Trophoblast cell (in vitro differentiated cells and primary cell): ENCODE measurements around the gene NDUFAF5.

ENCODE experiments used
- DNase-seq, 2 donors: peaks; one replicate each; pipeline ENCODE4 v3.0.0-alpha.2; 2016
- H2AFZ ChIP-seq: 2 replicates; pipeline ENCODE4 v1.6.1; 2013; ENCODE audit warnings: low read length, moderate library complexity, mild to moderate bottlenecking; ENCODE audit not compliant: insufficient read depth, poor library complexity
- H2AK5ac ChIP-seq: 2 replicates; pipeline ENCODE4 v1.6.1; 2013; ENCODE audit warnings: mild to moderate bottlenecking, low read length
- H2BK120ac ChIP-seq: 2 replicates; pipeline ENCODE4 v1.6.1; 2013; ENCODE audit warnings: low read length, mild to moderate bottlenecking, moderate library complexity; ENCODE audit not compliant: insufficient read depth, poor library complexity
- H2BK12ac ChIP-seq: 2 replicates; pipeline ENCODE4 v1.6.1; 2013; ENCODE audit warnings: mild to moderate bottlenecking, low read length, moderate library complexity
- H2BK5ac ChIP-seq: 2 replicates; pipeline ENCODE4 v1.6.1; 2013; ENCODE audit warnings: low read length, low read depth, moderate library complexity, mild to moderate bottlenecking; ENCODE audit not compliant: poor library complexity
- H3K14ac ChIP-seq: 2 replicates; pipeline ENCODE4 v1.6.1; 2013; ENCODE audit warnings: mild to moderate bottlenecking, low read length
- H3K18ac ChIP-seq: 2 replicates; pipeline ENCODE4 v1.6.1; 2013; ENCODE audit warnings: mild to moderate bottlenecking, low read length
- H3K23ac ChIP-seq: 2 replicates; pipeline ENCODE4 v1.6.1; 2013; ENCODE audit warnings: low read length
- H3K27ac ChIP-seq: 2 replicates; pipeline ENCODE4 v1.5.1; 2013; ENCODE audit warnings: low read depth, mild to moderate bottlenecking, inconsistent platforms, low read length, moderate library complexity
- H3K27me3 ChIP-seq: 2 replicates; pipeline ENCODE4 v1.6.1; 2013; ENCODE audit warnings: inconsistent platforms, mild to moderate bottlenecking, low read length, moderate library complexity; ENCODE audit not compliant: insufficient read depth
- H3K36me3 ChIP-seq, 2 experiments: 1 replicate in 1 of 2; 2 replicates in 1 of 2; pipeline ENCODE4 v1.6.1; 2013; ENCODE audit warnings: low read length in 2 of 2, mild to moderate bottlenecking in 2 of 2, moderate library complexity in 1 of 2; ENCODE audit not compliant: insufficient read depth in 2 of 2, control insufficient read depth in 1 of 2
- H3K4ac ChIP-seq: 2 replicates; pipeline ENCODE4 v1.6.1; 2013; ENCODE audit warnings: low read depth, mild to moderate bottlenecking, low read length, moderate library complexity
- H3K4me1 ChIP-seq, 2 experiments: 1 replicate in 1 of 2; 2 replicates in 1 of 2; pipeline ENCODE4 v1.6.1; 2013; ENCODE audit warnings: low read length in 2 of 2, mild to moderate bottlenecking in 2 of 2, moderate library complexity in 1 of 2; ENCODE audit not compliant: insufficient read depth in 2 of 2, control insufficient read depth in 1 of 2
- H3K4me2 ChIP-seq: 2 replicates; pipeline ENCODE4 v1.6.1; 2013; ENCODE audit warnings: inconsistent platforms, mild to moderate bottlenecking, low read length, moderate library complexity
- H3K4me3 ChIP-seq: 2 replicates; pipeline ENCODE4 v1.5.1; 2013; ENCODE audit warnings: mild to moderate bottlenecking, low read depth, low read length, inconsistent platforms
- H3K79me1 ChIP-seq: one replicate; pipeline ENCODE4 v1.6.1; 2013; ENCODE audit warnings: low read length
- H3K79me2 ChIP-seq: 2 replicates; pipeline ENCODE4 v1.6.1; 2013; ENCODE audit warnings: low read length, mild to moderate bottlenecking; ENCODE audit not compliant: control insufficient read depth, insufficient read depth, poor library complexity
- H3K9ac ChIP-seq: 2 replicates; pipeline ENCODE4 v1.6.1; 2013; ENCODE audit warnings: mild to moderate bottlenecking, low read length
- H3K9me3 ChIP-seq: 2 replicates; pipeline ENCODE4 v1.6.1; 2013; ENCODE audit warnings: low read depth, mild to moderate bottlenecking, control low read depth, inconsistent platforms, low read length; ENCODE audit not compliant: insufficient read depth
- H4K12ac ChIP-seq: 2 replicates; pipeline ENCODE4 v1.6.1; 2013; ENCODE audit warnings: low read depth, mild to moderate bottlenecking, low read length, moderate library complexity
- H4K8ac ChIP-seq: 2 replicates; pipeline ENCODE4 v1.6.1; 2013; ENCODE audit warnings: low read depth, mild to moderate bottlenecking, low read length, moderate library complexity
- H4K91ac ChIP-seq: one replicate; pipeline ENCODE4 v1.6.1; 2013; ENCODE audit warnings: low read depth, mild to moderate bottlenecking, low read length, moderate library complexity
- WGBS: extraction: QIAGEN DNeasy Blood & Tissue Kit; methylation state at CpG from one replicate; pipeline ENCODE4 v1.1.7; 2013; ENCODE audit warnings: missing lambda C conversion rate; ENCODE audit not compliant: insufficient read length, insufficient coverage; ENCODE audit errors: extremely low coverage; 5-methylcytosine and 5-hydroxymethylcytosine counted together

NDUFAF5 gene

DNA sequence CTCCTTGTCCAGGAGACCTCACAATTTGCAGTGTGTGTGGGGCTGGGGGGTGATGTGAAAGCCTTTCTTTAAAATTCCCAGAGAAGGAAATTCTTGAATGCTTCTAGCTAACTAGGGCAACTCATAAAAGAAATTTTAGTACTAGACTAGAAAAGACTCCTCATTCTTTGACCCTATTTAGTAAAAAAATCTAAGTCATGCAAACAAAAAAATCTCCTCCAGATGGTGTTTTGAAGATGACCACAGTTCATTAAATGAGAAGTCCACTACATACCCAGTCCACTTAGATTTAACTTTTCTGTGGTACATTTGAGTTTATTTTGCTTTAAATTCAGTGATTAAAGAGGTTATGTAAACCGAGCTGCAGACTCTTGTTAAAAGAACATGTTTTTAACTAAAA is 67.5 kb downstream of the NDUFAF5 start:
- no peak overlapping the region for H3K9ac ChIP-seq
- no peaks in the 10 kb centered on the region for H3K27me3 ChIP-seq
- H2AFZ ChIP-seq, result no peak overlapping the region
- H2BK12ac ChIP-seq, result no peak overlapping the region
- no peaks in the 10 kb centered on the region for H3K36me3 ChIP-seq
- DNase-seq, result no peak
- no CpG with 5 or more reads among the region's 1 CpG for WGBS
- no peak overlapping the region for H4K12ac ChIP-seq
- H2BK5ac ChIP-seq, result no peak overlapping the region
- H3K4me1 ChIP-seq, result no peaks in the 10 kb centered on the region
- no peaks in the 10 kb centered on the region for H3K79me2 ChIP-seq
- no peak overlapping the region for H2BK120ac ChIP-seq
- H3K23ac ChIP-seq, result no peak overlapping the region
- H3K4me3 ChIP-seq, result no peak overlapping the region
- H2AK5ac ChIP-seq, result no peak overlapping the region
- no peaks in the 10 kb centered on the region for H3K9me3 ChIP-seq
- no peak overlapping the region for H4K91ac ChIP-seq
- H3K18ac ChIP-seq, result no peak overlapping the region
- H3K4me2 ChIP-seq, result no peak overlapping the region
- no peak overlapping the region for H3K4ac ChIP-seq
- H3K27ac ChIP-seq, result no peak overlapping the region
- H4K8ac ChIP-seq, result no peak overlapping the region
- H3K14ac ChIP-seq, result no peak overlapping the region
- H3K79me1 ChIP-seq, result no peaks in the 10 kb centered on the region

DNA sequence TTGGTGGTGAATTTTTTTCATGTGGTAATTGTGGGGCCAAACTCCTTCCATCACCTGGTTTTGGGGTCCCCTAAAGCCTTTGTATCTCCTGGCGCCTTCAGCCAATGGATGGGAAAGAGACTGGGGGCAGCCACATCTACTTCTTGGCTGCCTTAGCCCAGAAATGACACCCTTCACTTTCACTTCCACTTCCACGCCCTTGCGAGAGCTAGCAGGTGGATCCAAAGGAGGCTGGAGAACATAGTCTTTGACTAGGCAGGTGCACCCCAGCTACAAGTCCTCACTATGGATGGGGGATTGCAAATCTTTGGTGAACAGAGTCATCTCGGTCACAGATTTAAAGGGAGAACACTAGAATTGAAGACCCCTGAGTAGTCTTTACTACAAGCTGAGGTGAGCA is 70.8 kb downstream of the NDUFAF5 start:
- Histone ChIP-seq H3K4me2 (no peak overlapping the region), H3K23ac (no peak overlapping the region), H4K12ac (no peak overlapping the region), H3K18ac (no peak overlapping the region), H2AK5ac (no peak overlapping the region), H3K27ac (no peak overlapping the region), H3K4ac (no peak overlapping the region), H3K4me3 (no peak overlapping the region), H4K8ac (no peak overlapping the region), H3K14ac (no peak overlapping the region), H2BK120ac (no peak overlapping the region), H2BK5ac (no peak overlapping the region), H3K4me1 (no peaks in the 10 kb centered on the region), H4K91ac (no peak overlapping the region), H3K9me3 (no peaks in the 10 kb centered on the region), H3K9ac (no peak overlapping the region), H3K79me1 (no peaks in the 10 kb centered on the region), H3K27me3 (no peaks in the 10 kb centered on the region), H3K79me2 (no peaks in the 10 kb centered on the region), H2BK12ac (no peak overlapping the region), H3K36me3 (no peaks in the 10 kb centered on the region), H2AFZ (no peak overlapping the region)
- WGBS, result no CpG with 5 or more reads among the region's 4 CpGs
- DNase-seq, result no peak

DNA sequence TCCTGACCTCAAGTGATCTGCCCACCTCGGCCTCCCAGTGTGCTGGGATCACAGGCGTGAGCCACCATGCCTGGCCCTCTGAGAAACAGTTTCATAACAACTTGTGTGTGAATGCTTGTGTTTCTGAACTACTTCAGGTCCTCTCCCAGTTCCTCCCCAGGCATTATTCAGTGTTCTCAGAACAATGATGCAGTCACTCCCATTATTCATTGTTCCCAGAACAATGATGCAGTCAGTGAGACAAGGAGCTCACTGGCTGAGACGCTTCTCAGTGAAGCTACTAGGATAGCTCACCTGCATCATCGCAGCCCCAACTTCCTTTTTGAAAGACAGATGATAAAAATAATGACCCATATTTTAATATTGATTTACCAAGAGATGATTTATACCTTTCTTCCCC is 71.5 kb downstream of the NDUFAF5 start:
- Histone ChIP-seq H3K4me2 (no peak overlapping the region), H4K91ac (no peak overlapping the region), H4K12ac (no peak overlapping the region), H3K36me3 (no peaks in the 10 kb centered on the region), H3K79me2 (no peaks in the 10 kb centered on the region), H3K18ac (no peak overlapping the region), H3K4me3 (no peak overlapping the region), H3K79me1 (no peaks in the 10 kb centered on the region), H2BK12ac (no peak overlapping the region), H4K8ac (no peak overlapping the region), H2BK120ac (no peak overlapping the region), H3K4ac (no peak overlapping the region), H2BK5ac (no peak overlapping the region), H2AFZ (no peak overlapping the region), H3K4me1 (no peaks in the 10 kb centered on the region), H3K27me3 (no peaks in the 10 kb centered on the region), H3K9ac (no peak overlapping the region), H3K23ac (no peak overlapping the region), H3K9me3 (no peaks in the 10 kb centered on the region), H3K27ac (no peak overlapping the region), H3K14ac (no peak overlapping the region), H2AK5ac (no peak overlapping the region)
- WGBS, result no CpG with 5 or more reads among the region's 4 CpGs
- DNase-seq, result no peak

DNA sequence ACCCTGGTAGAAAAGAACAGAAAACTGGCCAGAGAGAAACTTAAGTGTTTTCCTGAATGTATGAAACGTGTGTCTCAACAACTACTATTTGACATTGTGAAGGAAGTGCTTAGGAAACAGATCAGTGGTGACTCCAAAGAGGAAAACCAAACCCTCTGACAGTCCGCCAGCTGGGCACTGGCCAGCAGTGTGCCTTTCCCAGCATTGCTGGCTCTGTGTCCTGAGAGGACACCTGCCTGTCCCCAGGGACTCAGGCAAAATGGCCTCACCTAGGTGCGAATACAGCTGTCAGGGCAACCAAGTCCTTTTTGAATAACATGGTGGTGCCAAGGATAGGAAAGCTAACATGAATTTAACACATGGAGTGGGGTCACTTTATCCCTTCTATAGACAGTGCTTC is 72.5 kb downstream of the NDUFAF5 start:
- no peak for DNase-seq
- Histone ChIP-seq H2BK120ac (no peak overlapping the region), H3K18ac (no peak overlapping the region), H3K9me3 (no peaks in the 10 kb centered on the region), H3K4me1 (no peaks in the 10 kb centered on the region), H2AFZ (no peak overlapping the region), H3K4ac (no peak overlapping the region), H3K4me2 (no peak overlapping the region), H3K4me3 (no peak overlapping the region), H2BK5ac (no peak overlapping the region), H3K23ac (no peak overlapping the region), H2AK5ac (no peak overlapping the region), H3K14ac (no peak overlapping the region), H3K27ac (no peak overlapping the region), H3K27me3 (no peaks in the 10 kb centered on the region), H3K9ac (no peak overlapping the region), H4K12ac (no peak overlapping the region), H3K79me2 (no peaks in the 10 kb centered on the region), H2BK12ac (no peak overlapping the region), H4K91ac (no peak overlapping the region), H3K36me3 (no peaks in the 10 kb centered on the region), H4K8ac (no peak overlapping the region), H3K79me1 (no peaks in the 10 kb centered on the region)
- WGBS, result no CpG with 5 or more reads among the region's 3 CpGs
